ENCODE measurements around the gene CPNE6. TPM values are rescaled to one million over a fixed set of nuclear protein-coding genes. Genes with fewer than 3 reads are reported as not detected.

The CPNE6 gene
- total and polyA plus RNA-seq, 8 donors, result 0.07 TPM; not detected in 7

- Histone ChIP-seq H3K27me3 (no peaks in the 10 kb centered on the region), H3K4me1 (peaks cover 10 to 27% (median 14%) of the 10 kb centered on the region in 3 donors), H3K36me3 (no peaks in the 10 kb centered on the region), H3K9me3 (no peaks in the 10 kb centered on the region), H3K27ac (peak within 1 kb of the TSS; percentile 91 to 96 (median 94)), H3K4me3 (peak within 1 kb of the TSS; percentile 75 to 94 (median 84))
- TF ChIP-seq CTCF (IDR thresholded peaks at IDR 0.05), result no peak
- FAIRE-seq (no peak), ATAC-seq (peak; percentile 84 to 90 (median 88)), DNase-seq (peak; percentile 92 to 98 (median 94))
- WGBS, 2 donors, result 0 to 1% methylated on average over 49 to 68 of the region's 68 CpGs
- intact Hi-C loops (cut with DNase I), result loop anchor here in 2 of 3 donors (5.0 kb wide), 1 partner anchor 37 kb away; no protein-coding TSS in a partner anchor
Observed at GRCh38 chr14:24093901-24094840, 22.8 kb downstream of the CPNE6 start, which contains the start of gene PCK2. TSS of gene PCK2 (plus strand) at chr14:24094311. CDS start at chr14:24094406, 95 bp downstream.

- no peak for TF ChIP-seq CTCF (IDR thresholded peaks at IDR 0.05)
- Histone ChIP-seq H3K9me3 (no peaks in the 10 kb centered on the region), H3K27me3 (no peaks in the 10 kb centered on the region), H3K4me1 (peaks cover 14 to 31% (median 14%) of the 10 kb centered on the region in 3 donors), H3K27ac (peak overlapping the region; percentile 91 to 96 (median 94)), H3K4me3 (peak overlapping the region; percentile 75 to 94 (median 84)), H3K36me3 (no peaks in the 10 kb centered on the region)
- no peak for DNase-seq
- no peak for FAIRE-seq
- WGBS, 2 donors, result 4 to 8% methylated on average over 12 to 14 of the region's 14 CpGs
- intact Hi-C loops (cut with DNase I), result loop anchor here in 2 of 3 donors (5.0 kb wide), 1 partner anchor 38 kb away; no protein-coding TSS in a partner anchor
- ATAC-seq, result peak; percentile 1 to 3 (median 2)
Observed at GRCh38 chr14:24094841-24095270, 23.5 kb downstream of the CPNE6 start.

GRCh38 chr14:24095271-24096068 is 24.1 kb downstream of the CPNE6 start:
- no peak for TF ChIP-seq CTCF (IDR thresholded peaks at IDR 0.05)
- no peaks in the 10 kb centered on the region for H3K9me3 ChIP-seq
- no peak for FAIRE-seq
- H3K4me1 ChIP-seq, result peaks cover 14 to 31% (median 14%) of the 10 kb centered on the region in 3 donors
- WGBS, 2 donors, result 33 to 36% methylated on average over 12 of the region's 12 CpGs
- intact Hi-C loops (cut with DNase I), result no loop called here
- no peaks in the 10 kb centered on the region for H3K27me3 ChIP-seq
- H3K4me3 ChIP-seq, result peak overlapping the region; percentile 75 to 94 (median 84)
- DNase-seq, result peak in 3 of 6 donors; percentile 45 to 60 (median 52)
- peak overlapping the region; percentile 91 to 96 (median 94) for H3K27ac ChIP-seq
- no peak for ATAC-seq
- H3K36me3 ChIP-seq, result no peaks in the 10 kb centered on the region

GRCh38 chr14:24096545-24097181 is 25.3 kb downstream of the CPNE6 start:
- no peak for FAIRE-seq
- no peak overlapping the region for H3K27ac ChIP-seq
- no peak for DNase-seq
- WGBS, 2 donors, result 90 to 92% methylated on average over 8 of the region's 8 CpGs
- no peak for TF ChIP-seq CTCF (IDR thresholded peaks at IDR 0.05)
- H3K4me3 ChIP-seq, result no peak overlapping the region
- peaks cover 12 to 28% (median 14%) of the 10 kb centered on the region in 3 donors for H3K4me1 ChIP-seq
- ATAC-seq, result no peak
- H3K36me3 ChIP-seq, result no peaks in the 10 kb centered on the region
- no peaks in the 10 kb centered on the region for H3K27me3 ChIP-seq
- intact Hi-C loops (cut with DNase I), result no loop called here
- H3K9me3 ChIP-seq, result no peaks in the 10 kb centered on the region

Data from pancreas (tissue), 10 donors.